SK-N-SH (cell line): ENCODE results near the gene ALOX5AP. TPM values are rescaled to one million over a fixed set of nuclear protein-coding genes. Genes with fewer than 3 reads are reported as not detected.

Source experiments
- CTCF ChIA-PET: fragments of 300-600, 350-600 bp; formaldehyde crosslinking; extraction: SDS; loops from one replicate; lab custom pipeline; 2021; lab: Yijun Ruan, JAX
- POLR2A ChIA-PET: fragments of 350-600 bp; sonication (Branson Sonifier 250); formaldehyde crosslinking; extraction: SDS; loops from one replicate; lab custom pipeline; 2020; ENCODE audit warnings: antibody characterized with exemption, inconsistent platforms; lab: Yijun Ruan, JAX
- DNase-seq: peaks from one replicate; pipeline ENCODE4 v3.0.0; 2012
- H2AFZ ChIP-seq: fragments of 200-600 bp; sonication (generic); 2 replicates; pipeline ENCODE4 v1.8.1; 2016; ENCODE audit warnings: antibody characterized with exemption, mild to moderate bottlenecking, low read depth
- H3F3A ChIP-seq: fragments of 200-600 bp; sonication (generic); replicated peaks from 2 replicates; pipeline ENCODE3; 2016; ENCODE audit warnings: antibody characterized with exemption, mild to moderate bottlenecking; ENCODE audit not compliant: insufficient read depth
- H3K27ac ChIP-seq, 2 experiments: fragments of 200-500 bp in 1 of 2; fragments of 200-600 bp in 1 of 2; sonication (Bioruptor generic) in 1 of 2; sonication (generic), shearing (Covaris generic) in 1 of 2; 2 replicates each; pipeline versions ENCODE4 v1.5.1 to v1.6.1; 2014 to 2016; ENCODE audit warnings: low read depth in 2 of 2, inconsistent platforms in 1 of 2, low read length in 1 of 2, mild to moderate bottlenecking in 1 of 2, mixed read lengths in 1 of 2
- H3K27me3 ChIP-seq: fragments of 200-600 bp; sonication (generic), shearing (Covaris generic); 2 replicates; pipeline ENCODE4 v1.6.1; 2016; ENCODE audit warnings: mixed run types; ENCODE audit not compliant: insufficient read depth
- H3K36me3 ChIP-seq, 2 experiments: fragments of 200-500 bp in 1 of 2; fragments of 200-600 bp in 1 of 2; sonication (Bioruptor generic) in 1 of 2; sonication (generic) in 1 of 2; replicated peaks in 1 of 2; 2 replicates each; pipeline versions ENCODE3 to v1.5.1; 2014 to 2016; ENCODE audit warnings: low read length in 1 of 2, mild to moderate bottlenecking in 1 of 2; ENCODE audit not compliant: insufficient read depth in 2 of 2, control insufficient read depth in 1 of 2
- H3K4me1 ChIP-seq, 2 experiments: fragments of 200-500 bp in 1 of 2; fragments of 200-600 bp in 1 of 2; sonication (Bioruptor generic) in 1 of 2; sonication (generic), shearing (Covaris generic) in 1 of 2; 2 replicates each; pipeline versions ENCODE4 v1.5.1 to v1.6.1; 2014 to 2016; ENCODE audit warnings: low read depth in 1 of 2, low read length in 1 of 2, mixed run types in 1 of 2; ENCODE audit not compliant: insufficient read depth in 2 of 2, control insufficient read depth in 1 of 2
- H3K4me2 ChIP-seq: fragments of 200-600 bp; sonication (generic), shearing (Covaris generic); 2 replicates; pipeline ENCODE4 v1.6.1; 2017; ENCODE audit warnings: mixed run types
- H3K4me3 ChIP-seq, 2 experiments: fragments of 200-500 bp in 1 of 2; fragments of 200-600 bp in 1 of 2; sonication (Bioruptor generic) in 1 of 2; sonication (generic), shearing (Covaris generic) in 1 of 2; 2 replicates each; pipeline versions ENCODE4 v1.5.1 to v1.8.1; 2014 to 2016; ENCODE audit warnings: low read depth in 2 of 2, inconsistent platforms in 1 of 2, low read length in 1 of 2, mild to moderate bottlenecking in 1 of 2, mixed read lengths in 1 of 2, moderate library complexity in 1 of 2
- H3K79me2 ChIP-seq: fragments of 200-600 bp; sonication (generic); 2 replicates; pipeline ENCODE4 v1.8.1; 2017; ENCODE audit warnings: mild to moderate bottlenecking; ENCODE audit not compliant: insufficient read depth
- H3K9ac ChIP-seq: fragments of 200-600 bp; sonication (generic); 2 replicates; pipeline ENCODE4 v1.6.1; 2017; ENCODE audit warnings: mixed run types
- H3K9me2 ChIP-seq: fragments of 200-600 bp; sonication (generic); 2 replicates; pipeline ENCODE4 v1.6.1; 2017; ENCODE audit warnings: mixed run types
- H3K9me3 ChIP-seq: fragments of 200-600 bp; sonication (generic); 2 replicates; pipeline ENCODE4 v1.6.1; 2017; ENCODE audit warnings: mixed run types, mild to moderate bottlenecking, moderate library complexity
- H4K20me1 ChIP-seq: fragments of 200-600 bp; sonication (generic); 2 replicates; pipeline ENCODE4 v1.6.1; 2017; ENCODE audit warnings: mild to moderate bottlenecking, mixed run types; ENCODE audit not compliant: insufficient read depth
- CHD2 ChIP-seq: fragments of 150-350 bp; IDR thresholded peaks from 2 replicates; pipeline ENCODE4 v1.6.1; 2018; ENCODE audit warnings: low read length; ENCODE audit not compliant: partially characterized antibody
- ELF1 ChIP-seq: IDR thresholded peaks from 2 replicates; pipeline ENCODE4 v1.4.0; 2012
- EZH2phosphoT487 ChIP-seq: fragments of 200-600 bp; sonication (generic); IDR thresholded peaks from 2 replicates; pipeline ENCODE4 v1.6.1; 2017; ENCODE audit warnings: low read depth, mixed run types, mild to moderate bottlenecking, antibody characterized with exemption, moderate library complexity, borderline replicate concordance
- FOXJ3 ChIP-seq: sonication (generic); formaldehyde crosslinking; IDR thresholded peaks from 2 replicates; pipeline ENCODE4 v1.5.1; 2020; ENCODE audit warnings: mild to moderate bottlenecking, missing genetic modification reagents
- GATA2 ChIP-seq: sonication (generic); formaldehyde crosslinking; IDR thresholded peaks from 2 replicates; pipeline ENCODE4 v1.5.0; 2020; ENCODE audit warnings: mild to moderate bottlenecking, missing genetic modification reagents
- JUND ChIP-seq: IDR thresholded peaks from 2 replicates; pipeline ENCODE4 v1.4.0; 2012
- MEF2A ChIP-seq: IDR thresholded peaks from 2 replicates; pipeline ENCODE4 v1.4.0; 2012; ENCODE audit warnings: low read depth, borderline replicate concordance
- NRF1 ChIP-seq: IDR thresholded peaks from 2 replicates; pipeline ENCODE4 v1.6.1; 2012; ENCODE audit warnings: low read depth, mild to moderate bottlenecking, low read length
- RAD21 ChIP-seq: IDR thresholded peaks from 2 replicates; pipeline ENCODE4 v1.6.1; 2012; ENCODE audit warnings: mild to moderate bottlenecking, low read length
- RCOR1 ChIP-seq: fragments of 150-350 bp; IDR thresholded peaks from 2 replicates; pipeline ENCODE4 v1.6.1; 2017; ENCODE audit warnings: antibody characterized with exemption, low read length
- RFX5 ChIP-seq: IDR thresholded peaks from 2 replicates; pipeline ENCODE4 v1.6.1; 2012; ENCODE audit warnings: mild to moderate bottlenecking, improper control_type of control experiment, low read length
- SMC3 ChIP-seq: IDR thresholded peaks from 2 replicates; pipeline ENCODE4 v1.6.1; 2012; ENCODE audit warnings: low read depth, low read length, improper control_type of control experiment
- TCF12 ChIP-seq: IDR thresholded peaks from 2 replicates; pipeline ENCODE4 v1.4.0; 2012
- YY1 ChIP-seq: IDR thresholded peaks from 2 replicates; pipeline ENCODE4 v1.4.0; 2012; ENCODE audit warnings: low read depth, mild to moderate bottlenecking
- WGBS: methylation state at CpG from one replicate; pipeline ENCODE4 v1.1.6; 2017; ENCODE audit warnings: low lambda C conversion rate; 5-methylcytosine and 5-hydroxymethylcytosine counted together
- polyA plus RNA-seq, 3 experiments: library from polyadenylated mRNA; depleted of rRNA; stranded (reverse); fragments of >200 nt; gene quantifications; 2 replicates each; pipeline ENCODE4 v1.2.3, GENCODE V29; 2012
- TF ChIP-seq, protein P1 (sequence below): fragments of 150-350 bp; IDR thresholded peaks from 2 replicates; pipeline ENCODE4 v1.6.1; 2017; ENCODE audit warnings: antibody characterized with exemption, low read length, low read depth, borderline replicate concordance
- TF ChIP-seq, protein P2 (sequence below): IDR thresholded peaks from 2 replicates; pipeline ENCODE4 v1.4.0; 2012; ENCODE audit warnings: low read depth
- TF ChIP-seq, protein P3 (sequence below): fragments of 200-600 bp; sonication (generic); IDR thresholded peaks from 2 replicates; pipeline ENCODE4 v1.6.1; 2017; ENCODE audit warnings: antibody characterized with exemption, mild to moderate bottlenecking, moderate library complexity
- TF ChIP-seq, protein P4 (sequence below): IDR thresholded peaks from 2 replicates; pipeline ENCODE4 v1.4.0; 2012; ENCODE audit warnings: low read depth, borderline replicate concordance

Gene ALOX5AP
- polyA plus RNA-seq, 1 of the 3 experiments (the other 2 are of a cell fraction): 1.3 TPM

DNA sequence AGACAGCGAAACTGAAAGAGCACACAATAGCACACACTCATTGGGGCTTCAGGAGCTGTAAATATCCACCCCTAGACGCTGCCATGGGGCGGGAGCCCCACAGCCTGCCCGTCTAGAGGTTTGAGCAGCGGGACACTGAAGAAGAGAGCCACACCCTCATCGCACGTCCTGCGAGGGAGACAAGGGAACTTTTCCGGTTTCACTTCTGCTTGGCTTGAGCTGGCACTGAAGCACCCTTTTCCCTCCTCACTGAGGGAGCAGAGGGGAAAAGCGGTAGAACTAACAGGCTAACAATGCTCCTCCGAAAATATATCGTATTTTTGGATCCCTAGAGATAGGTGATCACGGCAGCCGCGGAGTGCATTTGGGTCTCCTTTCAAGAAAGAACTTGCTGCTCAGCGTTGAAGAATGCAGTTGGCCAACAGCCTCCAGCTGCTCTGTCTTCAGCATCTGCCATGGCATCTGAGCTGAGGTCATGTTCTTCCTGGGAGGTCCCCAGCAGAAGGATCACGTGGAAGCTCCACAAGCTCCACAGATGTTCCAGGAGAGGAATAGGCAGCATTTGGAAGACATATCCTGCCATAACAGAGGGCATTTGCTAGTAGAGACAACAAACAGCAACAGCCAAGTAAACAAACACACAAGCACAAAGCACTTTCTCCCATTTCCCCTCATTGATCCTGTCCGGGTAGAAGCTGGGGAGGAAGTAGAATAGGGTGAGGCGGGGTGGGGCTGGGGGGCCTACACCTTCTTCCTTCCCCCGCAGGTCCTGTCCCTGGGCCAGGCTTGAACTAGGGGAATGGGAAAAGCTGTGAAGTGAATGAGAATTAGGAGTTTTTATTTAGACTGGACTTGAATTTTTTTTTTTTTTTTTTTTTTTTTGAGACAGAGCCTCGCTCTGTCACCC is 44.8 kb upstream of the ALOX5AP start (continued):
- no peak for TF ChIP-seq SMC3
- TF ChIP-seq, all 33 proteins: peak for 3

DNA sequence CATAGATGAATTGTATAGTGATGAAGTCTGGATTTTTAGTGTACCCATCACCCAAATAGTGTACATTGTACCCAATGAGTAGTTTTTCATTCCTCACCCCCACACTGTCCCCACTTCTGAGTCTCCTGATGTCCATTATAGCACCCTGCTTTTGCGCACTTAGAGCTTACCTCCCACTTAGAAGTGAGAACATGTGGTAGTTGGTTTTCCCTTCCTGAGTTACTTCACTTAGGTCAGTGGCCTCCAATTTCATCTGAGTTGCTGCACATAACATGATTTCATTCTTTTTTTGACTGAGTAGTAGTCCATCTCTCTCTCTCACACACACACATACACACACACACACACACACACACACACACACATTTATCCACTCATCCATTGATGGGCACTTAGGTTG is 43.2 kb upstream of the ALOX5AP start:
- Histone ChIP-seq H3F3A (no peaks in the 10 kb centered on the region), H3K4me3 (no peak overlapping the region), H2AFZ (no peak overlapping the region), H3K9me3 (no peaks in the 10 kb centered on the region), H3K9ac (no peak overlapping the region), H3K36me3 (no peaks in the 10 kb centered on the region), H4K20me1 (no peaks in the 10 kb centered on the region), H3K27ac (no peak overlapping the region), H3K4me2 (no peak overlapping the region), H3K4me1 (peaks cover 0 to 3% of the 10 kb centered on the region in 2 experiments; a peak in 1 of 4 replicates), H3K27me3 (no peaks in the 10 kb centered on the region), H3K9me2 (no peaks in the 10 kb centered on the region), H3K79me2 (no peaks in the 10 kb centered on the region)
- CTCF ChIA-PET: no interaction called here
- POLR2A ChIA-PET: no interaction called here
- TF ChIP-seq NRF1: no peak
- TF ChIP-seq, protein P1, sequence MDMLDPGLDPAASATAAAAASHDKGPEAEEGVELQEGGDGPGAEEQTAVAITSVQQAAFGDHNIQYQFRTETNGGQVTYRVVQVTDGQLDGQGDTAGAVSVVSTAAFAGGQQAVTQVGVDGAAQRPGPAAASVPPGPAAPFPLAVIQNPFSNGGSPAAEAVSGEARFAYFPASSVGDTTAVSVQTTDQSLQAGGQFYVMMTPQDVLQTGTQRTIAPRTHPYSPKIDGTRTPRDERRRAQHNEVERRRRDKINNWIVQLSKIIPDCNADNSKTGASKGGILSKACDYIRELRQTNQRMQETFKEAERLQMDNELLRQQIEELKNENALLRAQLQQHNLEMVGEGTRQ: no peak
- TF ChIP-seq, protein P2, sequence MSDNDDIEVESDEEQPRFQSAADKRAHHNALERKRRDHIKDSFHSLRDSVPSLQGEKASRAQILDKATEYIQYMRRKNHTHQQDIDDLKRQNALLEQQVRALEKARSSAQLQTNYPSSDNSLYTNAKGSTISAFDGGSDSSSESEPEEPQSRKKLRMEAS: no peak
- TF ChIP-seq EZH2phosphoT487: no peak
- TF ChIP-seq FOXJ3 (CRISPR knock-in tag): no peak
- no peak for TF ChIP-seq YY1
- TF ChIP-seq CHD2: no peak
- no peak for TF ChIP-seq MEF2A
- TF ChIP-seq, protein P3, sequence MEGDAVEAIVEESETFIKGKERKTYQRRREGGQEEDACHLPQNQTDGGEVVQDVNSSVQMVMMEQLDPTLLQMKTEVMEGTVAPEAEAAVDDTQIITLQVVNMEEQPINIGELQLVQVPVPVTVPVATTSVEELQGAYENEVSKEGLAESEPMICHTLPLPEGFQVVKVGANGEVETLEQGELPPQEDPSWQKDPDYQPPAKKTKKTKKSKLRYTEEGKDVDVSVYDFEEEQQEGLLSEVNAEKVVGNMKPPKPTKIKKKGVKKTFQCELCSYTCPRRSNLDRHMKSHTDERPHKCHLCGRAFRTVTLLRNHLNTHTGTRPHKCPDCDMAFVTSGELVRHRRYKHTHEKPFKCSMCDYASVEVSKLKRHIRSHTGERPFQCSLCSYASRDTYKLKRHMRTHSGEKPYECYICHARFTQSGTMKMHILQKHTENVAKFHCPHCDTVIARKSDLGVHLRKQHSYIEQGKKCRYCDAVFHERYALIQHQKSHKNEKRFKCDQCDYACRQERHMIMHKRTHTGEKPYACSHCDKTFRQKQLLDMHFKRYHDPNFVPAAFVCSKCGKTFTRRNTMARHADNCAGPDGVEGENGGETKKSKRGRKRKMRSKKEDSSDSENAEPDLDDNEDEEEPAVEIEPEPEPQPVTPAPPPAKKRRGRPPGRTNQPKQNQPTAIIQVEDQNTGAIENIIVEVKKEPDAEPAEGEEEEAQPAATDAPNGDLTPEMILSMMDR: no peak
- TF ChIP-seq, protein P4, sequence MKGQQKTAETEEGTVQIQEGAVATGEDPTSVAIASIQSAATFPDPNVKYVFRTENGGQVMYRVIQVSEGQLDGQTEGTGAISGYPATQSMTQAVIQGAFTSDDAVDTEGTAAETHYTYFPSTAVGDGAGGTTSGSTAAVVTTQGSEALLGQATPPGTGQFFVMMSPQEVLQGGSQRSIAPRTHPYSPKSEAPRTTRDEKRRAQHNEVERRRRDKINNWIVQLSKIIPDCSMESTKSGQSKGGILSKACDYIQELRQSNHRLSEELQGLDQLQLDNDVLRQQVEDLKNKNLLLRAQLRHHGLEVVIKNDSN: no peak
- TF ChIP-seq ELF1: no peak
- no peak for TF ChIP-seq RAD21
- TF ChIP-seq GATA2 (CRISPR knock-in tag): no peak
- TF ChIP-seq RCOR1: no peak
- TF ChIP-seq TCF12: no peak
- no peak for TF ChIP-seq RFX5
- no peak for TF ChIP-seq SMC3
- TF ChIP-seq JUND: no peak
- 95% methylated on average over 1 of the region's 1 CpG for WGBS
- no peak for DNase-seq
